Activated T-cell treated with anti-CD3 and anti-CD28 coated beads, Interleukin-2, amount 50 U/mL, for 72 hours (primary cell): ENCODE data around the gene TEF. TPM values are rescaled to one million over a fixed set of nuclear protein-coding genes. Genes with fewer than 3 reads are reported as not detected.

Experiments used
- ATAC-seq, 2 donors: fragments of 150-1000 bp; cut with Tn5 transposase; replicated peaks in 1 of 2; 2 replicates each; pipeline ENCODE4 v1.10.0; 2021; ENCODE audit warnings: moderate library complexity in 2 of 2, mild to moderate bottlenecking in 1 of 2
- DNase-seq, 2 donors: peaks; one replicate each; pipeline ENCODE4 v3.0.0; 2021 to 2022; ENCODE audit warnings: mixed read lengths in 1 of 2
- H3K27ac Mint-ChIP-seq: one replicate; pipeline ENCODE4 v1.8.0; 2022; ENCODE audit warnings: mild to moderate bottlenecking, moderate library complexity, mixed read lengths
- H3K27me3 Mint-ChIP-seq: one replicate; pipeline ENCODE4 v1.8.0; 2022; ENCODE audit warnings: low read depth, mixed read lengths
- H3K36me3 Mint-ChIP-seq, 2 donors: one replicate each; pipeline ENCODE4 v1.8.0; 2022; ENCODE audit warnings: mixed read lengths in 2 of 2, mild to moderate bottlenecking in 1 of 2; ENCODE audit not compliant: insufficient read depth in 2 of 2
- H3K4me1 Mint-ChIP-seq: one replicate; pipeline ENCODE4 v1.8.0; 2022; ENCODE audit warnings: low read depth, mixed read lengths
- H3K4me3 Mint-ChIP-seq, 2 donors: one replicate each; pipeline ENCODE4 v1.8.0; 2022; ENCODE audit warnings: mild to moderate bottlenecking in 2 of 2, mixed read lengths in 2 of 2, moderate library complexity in 2 of 2
- H3K9me3 Mint-ChIP-seq, 2 donors: one replicate each; pipeline ENCODE4 v1.8.0; 2022; ENCODE audit warnings: mixed read lengths in 2 of 2
- total RNA-seq, 2 donors: library from RNA; stranded (reverse); gene quantifications; one replicate each; pipeline ENCODE4 v1.2.3, GENCODE V29; 2022

TEF gene
- total RNA-seq, 2 donors from 2014 or later: 1.5 to 2.0 TPM

GRCh38 chr22:41369837-41370236 is 11.9 kb upstream of the TEF start:
- H3K9me3 Mint-ChIP-seq: no peaks in the 10 kb centered on the region
- no peak overlapping the region for H3K4me3 Mint-ChIP-seq
- H3K4me1 Mint-ChIP-seq: peaks cover 5% of the 10 kb centered on the region
- H3K27me3 Mint-ChIP-seq: no peaks in the 10 kb centered on the region
- no peaks in the 10 kb centered on the region for H3K36me3 Mint-ChIP-seq
- DNase-seq (no peak), ATAC-seq (no peak)
- no peak overlapping the region for H3K27ac Mint-ChIP-seq

GRCh38 chr22:41377846-41378245 is 3.9 kb upstream of the TEF start:
- H3K36me3 Mint-ChIP-seq: no peaks in the 10 kb centered on the region
- no peak for ATAC-seq
- H3K27me3 Mint-ChIP-seq: no peaks in the 10 kb centered on the region
- no peaks in the 10 kb centered on the region for H3K9me3 Mint-ChIP-seq
- peaks cover 19% of the 10 kb centered on the region for H3K4me1 Mint-ChIP-seq
- no peak overlapping the region for H3K4me3 Mint-ChIP-seq
- DNase-seq: no peak
- H3K27ac Mint-ChIP-seq: no peak overlapping the region

GRCh38 chr22:41380993-41381328 is 781 bp upstream of the TEF start:
- ATAC-seq (no peak), DNase-seq (no peak)
- H3K9me3 Mint-ChIP-seq: no peaks in the 10 kb centered on the region
- H3K36me3 Mint-ChIP-seq: no peaks in the 10 kb centered on the region
- no peaks in the 10 kb centered on the region for H3K27me3 Mint-ChIP-seq
- peak overlapping the region; percentile 90 to 92 for H3K4me3 Mint-ChIP-seq
- no peak overlapping the region for H3K27ac Mint-ChIP-seq
- peaks cover 14% of the 10 kb centered on the region for H3K4me1 Mint-ChIP-seq

GRCh38 chr22:41382098-41382578 is 396 bp downstream of the TEF start:
- Mint-ChIP-seq H3K9me3 (no peaks in the 10 kb centered on the region), H3K4me3 (peak overlapping the region; percentile 90 to 92), H3K4me1 (peaks cover 14% of the 10 kb centered on the region), H3K27ac (peak overlapping the region; percentile 75), H3K27me3 (no peaks in the 10 kb centered on the region), H3K36me3 (no peaks in the 10 kb centered on the region)
- ATAC-seq (peak; percentile 50 to 51), DNase-seq (peak; percentile 65 to 68)

- Mint-ChIP-seq H3K27ac (peak overlapping the region; percentile 75), H3K27me3 (no peaks in the 10 kb centered on the region), H3K4me3 (peak overlapping the region; percentile 90 to 92), H3K9me3 (no peaks in the 10 kb centered on the region), H3K36me3 (no peaks in the 10 kb centered on the region), H3K4me1 (peaks cover 14% of the 10 kb centered on the region)
- DNase-seq (no peak), ATAC-seq (no peak)
Observed at GRCh38 chr22:41382610-41383009, 868 bp downstream of the TEF start.

GRCh38 chr22:41383085-41383484 is 1.3 kb downstream of the TEF start:
- ATAC-seq (no peak), DNase-seq (no peak)
- Mint-ChIP-seq H3K36me3 (no peaks in the 10 kb centered on the region), H3K4me1 (peaks cover 14% of the 10 kb centered on the region), H3K9me3 (no peaks in the 10 kb centered on the region), H3K27me3 (no peaks in the 10 kb centered on the region), H3K4me3 (peak overlapping the region; percentile 90 to 92), H3K27ac (no peak overlapping the region)

GRCh38 chr22:41384128-41384527 is 2.4 kb downstream of the TEF start:
- H3K27me3 Mint-ChIP-seq: no peaks in the 10 kb centered on the region
- no peaks in the 10 kb centered on the region for H3K36me3 Mint-ChIP-seq
- peaks cover 14% of the 10 kb centered on the region for H3K4me1 Mint-ChIP-seq
- no peak for DNase-seq
- no peak for ATAC-seq
- no peaks in the 10 kb centered on the region for H3K9me3 Mint-ChIP-seq
- no peak overlapping the region for H3K4me3 Mint-ChIP-seq
- no peak overlapping the region for H3K27ac Mint-ChIP-seq

- DNase-seq: no peak
- H3K9me3 Mint-ChIP-seq: no peaks in the 10 kb centered on the region
- ATAC-seq: no peak
- H3K4me3 Mint-ChIP-seq: no peak overlapping the region
- no peaks in the 10 kb centered on the region for H3K27me3 Mint-ChIP-seq
- H3K4me1 Mint-ChIP-seq: peaks cover 5% of the 10 kb centered on the region
- no peak overlapping the region for H3K27ac Mint-ChIP-seq
- H3K36me3 Mint-ChIP-seq: no peaks in the 10 kb centered on the region
Observed at GRCh38 chr22:41387341-41387740, 5.6 kb downstream of the TEF start.

- H3K27ac Mint-ChIP-seq: no peak overlapping the region
- ATAC-seq: no peak
Observed at GRCh38 chr22:41394012-41394356, 12.2 kb downstream of the TEF start.

GRCh38 chr22:41395531-41396240 is 13.9 kb downstream of the TEF start:
- Mint-ChIP-seq H3K4me1 (no peaks in the 10 kb centered on the region), H3K4me3 (no peak overlapping the region), H3K27me3 (no peaks in the 10 kb centered on the region), H3K36me3 (no peaks in the 10 kb centered on the region), H3K27ac (no peak overlapping the region), H3K9me3 (no peaks in the 10 kb centered on the region)
- ATAC-seq (no peak), DNase-seq (no peak)

More at GRCh38 chr22:41394012-41394356, 12.2 kb downstream of the TEF start:
- H3K4me1 Mint-ChIP-seq: no peaks in the 10 kb centered on the region
- no peak for DNase-seq
- no peaks in the 10 kb centered on the region for H3K9me3 Mint-ChIP-seq
- no peaks in the 10 kb centered on the region for H3K36me3 Mint-ChIP-seq
- no peaks in the 10 kb centered on the region for H3K27me3 Mint-ChIP-seq
- no peak overlapping the region for H3K4me3 Mint-ChIP-seq

GRCh38 chr22:41397143-41397811 is 15.5 kb downstream of the TEF start:
- Mint-ChIP-seq H3K36me3 (no peaks in the 10 kb centered on the region), H3K27ac (no peak overlapping the region), H3K27me3 (no peaks in the 10 kb centered on the region), H3K4me1 (no peaks in the 10 kb centered on the region), H3K4me3 (no peak overlapping the region), H3K9me3 (no peaks in the 10 kb centered on the region)
- DNase-seq (no peak), ATAC-seq (no peak)

- Mint-ChIP-seq H3K4me1 (peaks cover 5% of the 10 kb centered on the region), H3K36me3 (no peaks in the 10 kb centered on the region), H3K4me3 (no peak overlapping the region), H3K27ac (no peak overlapping the region), H3K9me3 (no peaks in the 10 kb centered on the region), H3K27me3 (no peaks in the 10 kb centered on the region)
- ATAC-seq (no peak), DNase-seq (no peak)
Observed at GRCh38 chr22:41398921-41399320, 17.2 kb downstream of the TEF start.

- no peak overlapping the region for H3K4me3 Mint-ChIP-seq
- no peaks in the 10 kb centered on the region for H3K36me3 Mint-ChIP-seq
- no peak for ATAC-seq
- H3K27me3 Mint-ChIP-seq: no peaks in the 10 kb centered on the region
- H3K27ac Mint-ChIP-seq: no peak overlapping the region
- H3K4me1 Mint-ChIP-seq: peaks cover 29% of the 10 kb centered on the region
- no peaks in the 10 kb centered on the region for H3K9me3 Mint-ChIP-seq
- no peak for DNase-seq
Observed at GRCh38 chr22:41401781-41402648, 20.3 kb downstream of the TEF start.
